ENCODE data around the gene RHOXF2B. TPM values are rescaled to one million over a fixed set of nuclear protein-coding genes. Genes with fewer than 3 reads are reported as not detected.
"Not testable (repeated sequence)": the region's sequence is repeated elsewhere in the genome, so short reads cannot be mapped to it uniquely, and the experiment has no call there.

RHOXF2B gene
- total and polyA plus RNA-seq, 2 of the 4 experiments (the other 2 are of a cell fraction): not detected

GRCh38 chrX:120104707-120105106, 27.2 kb upstream of the RHOXF2B start:
- H2AK9ac ChIP-seq (replicated peaks; ENCODE audit: low read depth, low read length, poor library complexity); H3K9me1 ChIP-seq (ENCODE audit: insufficient read depth, low read length); H3K9me3 ChIP-seq (ENCODE audit: control insufficient read depth, insufficient read depth, low read length); H3K14ac ChIP-seq (replicated peaks; ENCODE audit: low read depth, low read length); H3K9ac ChIP-seq (ENCODE audit: low read depth, low read length); dilution Hi-C loops (cut with HindIII; ENCODE audit: low sequenced_read_pairs, unreplicated experiment); H3K56ac ChIP-seq (ENCODE audit: extremely low read depth, insufficient read depth, low read length); CTCF ChIA-PET; H2BK5ac ChIP-seq (ENCODE audit: low read depth, low read length, poor library complexity, severe bottlenecking); H4K20me1 ChIP-seq (ENCODE audit: insufficient read depth, low read length); POLR2A ChIA-PET (ENCODE audit: unreplicated experiment); H4K5ac ChIP-seq (ENCODE audit: low read depth, low read length); H3K18ac ChIP-seq (ENCODE audit: low read depth, low read length); H3K4me1 ChIP-seq (ENCODE audit: control insufficient read depth, insufficient read depth, low read length); H3K79me1 ChIP-seq (ENCODE audit: low read depth in 1 of 2, low read length in 2 of 2); H2BK120ac ChIP-seq (ENCODE audit: low read depth, low read length); H2AFZ ChIP-seq (replicated peaks; ENCODE audit: low read length, poor library complexity); H4K8ac ChIP-seq (ENCODE audit: low read depth in 2 of 2, low read length in 2 of 2); H3K4me2 ChIP-seq (ENCODE audit: low read depth, low read length); H4K91ac ChIP-seq (ENCODE audit: insufficient read depth, low read depth, low read length); H3K36me3 ChIP-seq (ENCODE audit: control insufficient read depth, insufficient read depth, low read length); intact Hi-C loops (cut with micrococcal nuclease); ATAC-seq (ENCODE audit: low read depth); H3K4ac ChIP-seq (ENCODE audit: low read depth, low read length); H3K4me3 ChIP-seq (ENCODE audit: insufficient read depth, low read depth, low read length); H3K27ac ChIP-seq (ENCODE audit: insufficient read depth, low read length); H2AK5ac ChIP-seq (ENCODE audit: low read depth, low read length); DNase-seq; BruUV-seq (replicated peaks); H2BK20ac ChIP-seq (ENCODE audit: low read depth, low read length); H3K27me3 ChIP-seq (ENCODE audit: control insufficient read depth, insufficient read depth, low read length); H3K23ac ChIP-seq (ENCODE audit: low read depth, low read length); H2BK15ac ChIP-seq (ENCODE audit: low read depth, low read length): not testable (repeated sequence)
- no CpG with 5 or more reads among the region's 2 CpGs for WGBS, 2 experiments (ENCODE audit: extremely low coverage in 2 of 2, insufficient read length in 1 of 2)
- in situ Hi-C loops (cut with MboI; ENCODE audit: low sequenced_read_pairs): loop anchor here (25.0 kb wide), 1 partner anchor 133 kb away; no protein-coding TSS in a partner anchor

GRCh38 chrX:120101057-120101456, 23.6 kb upstream of the RHOXF2B start:
- H3K9me1 ChIP-seq (ENCODE audit: insufficient read depth, low read length); ATAC-seq (ENCODE audit: low read depth); H3K18ac ChIP-seq (ENCODE audit: low read depth, low read length); H3K56ac ChIP-seq (ENCODE audit: extremely low read depth, insufficient read depth, low read length); H4K91ac ChIP-seq (ENCODE audit: insufficient read depth, low read depth, low read length); H4K20me1 ChIP-seq (ENCODE audit: insufficient read depth, low read length); H2AK5ac ChIP-seq (ENCODE audit: low read depth, low read length); H3K79me1 ChIP-seq (ENCODE audit: low read depth in 1 of 2, low read length in 2 of 2); intact Hi-C loops (cut with micrococcal nuclease); H2AK9ac ChIP-seq (replicated peaks; ENCODE audit: low read depth, low read length, poor library complexity); H3K27me3 ChIP-seq (ENCODE audit: control insufficient read depth, insufficient read depth, low read length); H4K5ac ChIP-seq (ENCODE audit: low read depth, low read length); H2BK15ac ChIP-seq (ENCODE audit: low read depth, low read length); H3K23ac ChIP-seq (ENCODE audit: low read depth, low read length); H2AFZ ChIP-seq (replicated peaks; ENCODE audit: low read length, poor library complexity); BruUV-seq (replicated peaks); H3K9ac ChIP-seq (ENCODE audit: low read depth, low read length); CTCF ChIA-PET; H3K4ac ChIP-seq (ENCODE audit: low read depth, low read length); H2BK20ac ChIP-seq (ENCODE audit: low read depth, low read length); H3K27ac ChIP-seq (ENCODE audit: insufficient read depth, low read length); H3K4me2 ChIP-seq (ENCODE audit: low read depth, low read length); H2BK120ac ChIP-seq (ENCODE audit: low read depth, low read length); H4K8ac ChIP-seq (ENCODE audit: low read depth in 2 of 2, low read length in 2 of 2); DNase-seq; H2BK5ac ChIP-seq (ENCODE audit: low read depth, low read length, poor library complexity, severe bottlenecking); H3K14ac ChIP-seq (replicated peaks; ENCODE audit: low read depth, low read length); H3K4me1 ChIP-seq (ENCODE audit: control insufficient read depth, insufficient read depth, low read length); H3K4me3 ChIP-seq (ENCODE audit: insufficient read depth, low read depth, low read length); H3K9me3 ChIP-seq (ENCODE audit: control insufficient read depth, insufficient read depth, low read length); dilution Hi-C loops (cut with HindIII; ENCODE audit: low sequenced_read_pairs, unreplicated experiment); H3K36me3 ChIP-seq (ENCODE audit: control insufficient read depth, insufficient read depth, low read length); POLR2A ChIA-PET (ENCODE audit: unreplicated experiment): not testable (repeated sequence)
- in situ Hi-C loops (cut with MboI; ENCODE audit: low sequenced_read_pairs): loop anchor here (25.0 kb wide), 1 partner anchor 136 kb away; no protein-coding TSS in a partner anchor
- WGBS, 2 experiments (ENCODE audit: extremely low coverage in 2 of 2, insufficient read length in 1 of 2): no CpG with 5 or more reads among the region's 2 CpGs

Measured in IMR-90 (cell line).